HAP-1 (cell line): Measurements from ENCODE around the gene HOXC10.

Experiments
- DNase-seq, 2 experiments: peaks; one replicate each; pipeline ENCODE4 v3.0.0-alpha.2; 2016 to 2020; ENCODE audit warnings: low spot score in 2 of 2
- H3K27me3 ChIP-seq: fragments of 250-450 bp; sonication (Bioruptor Pico); 2 replicates; pipeline ENCODE4 v1.5.1; 2020; ENCODE audit warnings: low read depth, mild to moderate bottlenecking, moderate library complexity
- H3K36me3 ChIP-seq: fragments of 250-450 bp; sonication (Bioruptor Pico); replicated peaks from 2 replicates; pipeline ENCODE4 v1.5.1; 2020; ENCODE audit warnings: mild to moderate bottlenecking
- H3K4me1 ChIP-seq: fragments of 250-450 bp; sonication (Bioruptor Pico); 2 replicates; pipeline ENCODE4 v1.5.1; 2020; ENCODE audit warnings: mild to moderate bottlenecking
- H3K4me3 ChIP-seq: fragments of 250-450 bp; sonication (Bioruptor Pico); 2 replicates; pipeline ENCODE4 v1.5.1; 2020; ENCODE audit warnings: mild to moderate bottlenecking, moderate library complexity
- H3K9me3 ChIP-seq: fragments of 250-450 bp; sonication (Bioruptor Pico); 2 replicates; pipeline ENCODE4 v1.5.1; 2020; ENCODE audit warnings: mild to moderate bottlenecking, moderate library complexity
- in situ Hi-C: fragments of 300-500 bp; cut with MboI; formaldehyde crosslinking; loops from 3 replicates; pipeline ENCODE4 v1.14.3; 2020; ENCODE audit warnings: low sequenced_read_pairs, inconsistent platforms, mixed read lengths

HOXC10 gene

DNA sequence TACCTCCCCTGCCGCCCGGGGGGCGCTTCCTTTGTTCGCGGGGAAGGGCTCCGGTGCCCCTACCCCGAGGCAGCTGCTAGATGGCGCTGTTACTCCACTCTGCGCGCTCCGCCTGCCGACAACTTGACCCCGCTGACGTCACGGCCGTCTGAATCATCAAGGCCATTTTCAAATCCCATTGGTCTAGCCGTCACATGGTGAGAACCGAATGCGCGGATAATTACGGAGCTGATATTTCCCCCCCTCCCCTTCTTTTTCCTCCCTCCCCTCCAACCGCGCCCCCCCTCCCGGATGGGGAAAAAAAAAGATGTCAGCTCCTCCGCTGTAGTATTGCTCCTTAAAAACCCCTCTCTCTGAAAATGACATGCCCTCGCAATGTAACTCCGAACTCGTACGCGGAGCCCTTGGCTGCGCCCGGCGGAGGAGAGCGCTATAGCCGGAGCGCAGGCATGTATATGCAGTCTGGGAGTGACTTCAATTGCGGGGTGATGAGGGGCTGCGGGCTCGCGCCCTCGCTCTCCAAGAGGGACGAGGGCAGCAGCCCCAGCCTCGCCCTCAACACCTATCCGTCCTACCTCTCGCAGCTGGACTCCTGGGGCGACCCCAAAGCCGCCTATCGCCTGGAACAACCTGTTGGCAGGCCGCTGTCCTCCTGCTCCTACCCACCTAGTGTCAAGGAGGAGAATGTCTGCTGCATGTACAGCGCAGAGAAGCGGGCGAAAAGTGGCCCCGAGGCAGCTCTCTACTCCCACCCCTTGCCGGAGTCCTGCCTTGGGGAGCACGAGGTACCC, at the start of gene HOXC10:
Gene HOXC10 (plus strand): TSS at position 246 of the 791 bp plus-strand sequence. CDS start 114 bp downstream, at position 360.
- Histone ChIP-seq H3K4me3 (peak within 1 kb of the TSS; percentile 18), H3K36me3 (no peaks in the 10 kb centered on the region), H3K9me3 (no peaks in the 10 kb centered on the region), H3K4me1 (peaks cover 21% of the 10 kb centered on the region), H3K27me3 (0 out of 2 replicates have a peak, but pooled peaks cover 2% of the 10 kb centered on the region)
- DNase-seq, result peak; percentile 90 to 96
- in situ Hi-C loops, result loop anchor here (25.0 kb wide), 1 partner anchor 377 kb away; the partner anchor contains the start of gene GPR84

DNA sequence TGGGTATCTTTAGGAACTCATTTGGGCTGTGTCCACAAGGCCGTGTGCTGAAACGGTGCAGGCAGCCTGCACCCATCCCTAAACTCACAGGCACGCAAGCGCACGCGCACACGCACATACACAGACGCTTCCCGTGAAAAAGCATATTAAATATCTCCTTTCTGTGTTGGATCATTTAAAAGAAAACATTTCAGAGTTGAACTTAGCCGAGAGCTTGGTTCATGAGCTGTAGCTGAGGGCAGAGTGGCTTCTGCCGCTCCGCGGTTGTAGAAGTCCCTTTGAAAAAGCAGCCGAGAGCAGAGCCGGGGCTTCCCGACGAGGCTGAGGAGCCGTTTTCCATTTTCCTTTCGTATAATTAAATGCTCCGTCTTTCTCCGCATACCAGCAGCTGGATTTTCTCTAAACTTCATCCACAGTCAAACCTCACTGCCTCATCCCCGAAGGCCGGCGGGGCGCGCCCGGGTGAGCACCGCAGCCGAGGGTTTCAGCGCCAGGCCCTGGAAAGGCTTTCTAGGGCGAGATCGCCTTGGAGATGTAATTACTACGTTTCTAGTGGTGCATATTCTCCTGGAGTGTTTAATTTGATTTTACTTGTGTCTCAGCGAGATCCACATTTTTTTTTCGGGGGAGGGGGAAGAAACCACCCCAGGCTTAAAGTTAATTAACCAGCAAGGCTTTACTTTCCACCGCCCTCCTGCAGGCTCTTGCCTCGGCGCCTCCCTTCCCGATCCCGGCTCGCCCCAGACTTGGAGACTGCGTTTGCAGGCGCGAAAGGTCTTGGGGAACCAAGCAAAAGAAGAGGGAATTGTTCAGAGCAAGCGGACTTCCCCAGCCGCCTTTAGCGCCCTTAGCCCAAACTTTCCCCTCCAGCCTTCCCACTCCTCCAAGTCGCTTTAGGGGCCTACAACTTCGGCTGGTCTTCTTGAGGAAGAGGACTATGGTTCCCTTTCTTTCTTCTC, 49.3 kb upstream of the HOXC10 start:
- no peak for DNase-seq
- H3K4me1 ChIP-seq, result peaks cover 12% of the 10 kb centered on the region
- H3K27me3 ChIP-seq, result peaks cover 36% of the 10 kb centered on the region
- no peak overlapping the region for H3K4me3 ChIP-seq
- in situ Hi-C loops, result no loop called here
- H3K36me3 ChIP-seq, result no peaks in the 10 kb centered on the region
- no peaks in the 10 kb centered on the region for H3K9me3 ChIP-seq

- in situ Hi-C loops, result no loop called here
- DNase-seq, result no peak
- Histone ChIP-seq H3K4me3 (no peak overlapping the region), H3K4me1 (peaks cover 22% of the 10 kb centered on the region), H3K36me3 (no peaks in the 10 kb centered on the region), H3K27me3 (peaks cover 21% of the 10 kb centered on the region), H3K9me3 (no peaks in the 10 kb centered on the region)
These were observed 47.8 kb upstream of the HOXC10 start for GRCh38 chr12:53937099-53937498.

DNA sequence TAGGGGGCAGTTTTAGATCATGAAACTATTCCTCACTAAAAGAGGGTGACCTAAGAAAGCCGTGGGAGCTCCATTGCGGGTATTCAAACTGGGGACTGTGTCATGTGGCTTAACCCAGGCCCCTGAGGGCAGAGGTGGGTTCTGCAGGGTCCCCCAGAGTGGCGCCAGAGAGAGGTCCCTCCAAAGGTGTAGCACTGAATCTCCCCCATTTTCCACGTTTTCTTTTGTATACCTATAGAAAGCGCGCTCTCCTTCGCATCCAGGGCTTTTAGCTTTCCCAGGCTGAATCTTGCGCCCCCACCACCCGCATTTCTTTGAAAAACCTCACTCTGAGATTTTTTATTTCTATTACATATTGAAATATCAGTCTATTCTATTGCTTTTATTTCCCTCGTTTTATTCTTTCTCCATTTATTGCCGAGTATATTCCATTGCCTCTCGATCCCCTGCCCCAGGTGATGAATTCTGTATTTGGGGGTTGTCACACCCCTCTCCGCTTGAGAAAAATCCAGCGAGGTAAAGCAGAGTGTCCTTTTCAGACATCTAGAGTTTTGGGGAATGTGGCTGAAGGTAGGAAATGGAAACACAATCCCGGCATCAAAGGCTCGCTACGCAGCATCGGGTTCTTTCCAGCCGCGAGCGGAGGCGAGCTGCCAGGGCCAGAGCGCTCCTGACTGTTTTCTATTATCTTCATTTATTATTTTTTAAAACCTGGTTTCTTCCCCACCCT, 47.2 kb upstream of the HOXC10 start:
- Histone ChIP-seq H3K9me3 (no peaks in the 10 kb centered on the region), H3K4me3 (peak overlapping the region; percentile 46), H3K36me3 (no peaks in the 10 kb centered on the region), H3K4me1 (peaks cover 22% of the 10 kb centered on the region), H3K27me3 (peaks cover 17% of the 10 kb centered on the region)
- in situ Hi-C loops, result no loop called here
- no peak for DNase-seq

- Histone ChIP-seq H3K9me3 (no peaks in the 10 kb centered on the region), H3K4me3 (peak within 1 kb of the TSS; percentile 46), H3K36me3 (no peaks in the 10 kb centered on the region), H3K4me1 (peaks cover 25% of the 10 kb centered on the region), H3K27me3 (peaks cover 16% of the 10 kb centered on the region)
- in situ Hi-C loops, result no loop called here
- DNase-seq, result peak; percentile 98 to 100
These were observed 46.4 kb upstream of the HOXC10 start, which contains the start of gene HOXC13 for GRCh38 chr12:53938326-53939140. TSS of gene HOXC13 (plus strand) at chr12:53938831. CDS start at chr12:53938907, 76 bp downstream.

DNA sequence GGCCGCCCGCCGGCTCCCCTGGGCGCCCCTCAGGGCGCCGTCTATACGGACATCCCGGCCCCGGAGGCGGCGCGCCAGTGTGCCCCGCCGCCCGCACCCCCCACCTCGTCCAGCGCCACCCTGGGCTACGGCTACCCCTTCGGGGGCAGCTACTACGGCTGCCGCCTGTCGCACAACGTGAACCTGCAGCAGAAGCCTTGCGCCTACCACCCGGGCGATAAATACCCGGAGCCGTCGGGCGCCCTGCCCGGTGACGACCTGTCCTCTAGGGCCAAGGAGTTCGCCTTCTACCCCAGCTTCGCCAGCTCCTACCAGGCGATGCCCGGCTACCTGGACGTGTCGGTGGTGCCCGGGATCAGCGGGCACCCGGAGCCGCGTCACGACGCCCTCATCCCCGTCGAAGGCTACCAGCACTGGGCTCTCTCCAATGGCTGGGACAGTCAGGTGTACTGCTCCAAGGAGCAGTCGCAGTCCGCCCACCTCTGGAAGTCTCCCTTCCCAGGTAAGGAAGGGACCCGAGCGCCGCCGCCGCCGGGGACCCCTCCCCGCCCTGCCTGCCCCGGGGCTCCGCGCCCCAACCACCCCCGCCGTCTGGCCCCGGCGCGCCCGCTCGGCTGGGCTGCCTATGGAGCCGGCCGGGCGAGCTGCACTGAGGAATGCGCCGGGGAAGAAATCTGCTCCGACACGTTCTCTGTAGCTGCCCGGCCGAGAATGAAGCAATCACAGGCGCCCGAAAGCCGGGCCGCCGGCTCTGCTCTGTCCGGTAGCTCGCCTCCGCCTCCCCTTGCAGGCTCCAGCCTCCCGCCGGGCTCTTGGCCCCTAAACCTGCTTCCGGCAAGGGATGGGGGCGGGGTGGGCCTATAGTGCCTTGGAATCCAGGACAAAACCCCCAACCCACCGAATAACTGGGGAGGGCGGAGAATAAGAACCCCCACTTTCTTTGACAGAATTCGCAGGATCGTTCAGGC, 45.5 kb upstream of the HOXC10 start:
- peak; percentile 28 to 65 for DNase-seq
- Histone ChIP-seq H3K4me3 (peak overlapping the region; percentile 46), H3K36me3 (no peaks in the 10 kb centered on the region), H3K9me3 (no peaks in the 10 kb centered on the region), H3K4me1 (peaks cover 25% of the 10 kb centered on the region), H3K27me3 (peaks cover 12% of the 10 kb centered on the region)
- in situ Hi-C loops, result no loop called here

DNA sequence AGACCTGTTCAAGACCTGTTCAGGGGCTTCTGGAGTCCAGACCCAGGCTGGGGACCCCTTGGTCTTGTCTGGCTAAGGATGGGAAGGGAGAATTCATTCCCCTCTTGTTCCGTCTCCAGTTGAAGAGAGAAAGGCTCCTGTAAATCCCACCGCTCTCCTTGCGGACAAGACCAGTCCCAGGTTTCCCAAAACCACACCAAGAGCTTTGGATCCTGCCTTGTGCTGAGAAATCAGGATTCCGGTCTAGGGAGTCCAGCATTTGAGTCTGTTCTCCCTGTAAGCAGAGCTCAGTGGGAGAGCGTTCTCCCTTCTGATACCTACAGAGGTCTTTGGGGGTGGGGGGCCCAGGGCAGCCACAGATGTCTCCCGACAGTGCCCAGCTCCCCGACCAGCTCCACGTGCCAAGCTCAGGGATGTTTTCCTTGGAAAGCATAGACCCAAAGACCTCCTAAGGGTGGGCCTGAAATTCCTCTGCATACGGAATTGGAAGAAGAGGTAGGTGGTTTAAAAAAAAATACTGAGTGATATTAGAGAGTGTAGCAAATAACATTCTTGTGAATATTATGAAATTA, 44.4 kb upstream of the HOXC10 start:
- Histone ChIP-seq H3K36me3 (no peaks in the 10 kb centered on the region), H3K27me3 (peaks cover 5% of the 10 kb centered on the region), H3K9me3 (no peaks in the 10 kb centered on the region), H3K4me1 (peaks cover 25% of the 10 kb centered on the region), H3K4me3 (peak overlapping the region; percentile 46)
- in situ Hi-C loops, result no loop called here
- DNase-seq, result no peak

DNA sequence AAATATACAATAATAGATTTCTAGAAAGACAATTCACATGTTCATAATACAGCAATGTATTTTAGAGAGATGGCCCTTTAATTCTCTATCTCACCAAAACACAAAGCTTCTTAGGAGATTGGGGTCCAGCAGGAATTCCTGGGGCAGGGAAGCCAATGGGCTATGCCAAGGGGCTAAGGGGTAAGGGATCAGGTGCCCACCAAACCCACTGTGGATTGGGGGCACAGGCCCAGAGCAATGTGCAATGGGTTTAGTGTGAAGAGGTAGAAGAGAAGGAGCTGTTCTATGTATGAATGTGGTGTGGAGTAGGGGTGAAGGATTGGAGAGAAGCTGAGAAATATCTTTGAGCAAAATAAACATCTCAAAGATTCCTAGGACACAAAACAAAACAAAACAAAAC, 43.8 kb upstream of the HOXC10 start:
- no peaks in the 10 kb centered on the region for H3K27me3 ChIP-seq
- H3K4me1 ChIP-seq, result peaks cover 23% of the 10 kb centered on the region
- no peak overlapping the region for H3K4me3 ChIP-seq
- H3K36me3 ChIP-seq, result no peaks in the 10 kb centered on the region; the same call in 1 of the 2 replicates
- DNase-seq, result no peak
- no peaks in the 10 kb centered on the region for H3K9me3 ChIP-seq
- in situ Hi-C loops, result no loop called here

DNA sequence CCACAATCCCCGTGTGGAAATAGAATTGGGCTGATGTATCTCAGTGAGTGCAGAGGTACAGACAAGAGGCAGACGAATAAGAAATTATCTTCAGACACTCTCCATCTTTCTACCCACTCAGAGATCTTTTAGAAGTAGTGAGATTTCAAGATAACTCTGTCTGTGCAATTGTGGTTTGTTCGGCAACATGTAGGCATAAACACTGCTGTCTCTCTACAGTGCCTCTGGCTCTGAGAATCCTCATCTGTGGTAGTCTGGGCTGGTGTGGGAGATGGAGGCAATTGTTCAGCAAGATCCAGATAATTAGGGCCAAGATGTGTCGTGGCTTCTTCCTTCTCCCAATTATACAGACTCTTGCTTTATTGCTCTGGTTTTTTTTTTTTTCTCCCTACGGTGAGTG, 43.2 kb upstream of the HOXC10 start:
- Histone ChIP-seq H3K4me1 (peaks cover 23% of the 10 kb centered on the region), H3K9me3 (no peaks in the 10 kb centered on the region), H3K4me3 (no peak overlapping the region; the same call in 1 of the 2 replicates), H3K36me3 (no peaks in the 10 kb centered on the region; the same call in 1 of the 2 replicates), H3K27me3 (no peaks in the 10 kb centered on the region)
- in situ Hi-C loops, result no loop called here
- DNase-seq, result no peak

GRCh38 chr12:53942467-53942997, 42.4 kb upstream of the HOXC10 start:
- in situ Hi-C loops, result no loop called here
- H3K4me1 ChIP-seq, result peaks cover 23% of the 10 kb centered on the region
- DNase-seq, result no peak
- H3K36me3 ChIP-seq, result no peaks in the 10 kb centered on the region; the same call in 1 of the 2 replicates
- no peak overlapping the region for H3K4me3 ChIP-seq
- H3K9me3 ChIP-seq, result no peaks in the 10 kb centered on the region
- H3K27me3 ChIP-seq, result no peaks in the 10 kb centered on the region

DNA sequence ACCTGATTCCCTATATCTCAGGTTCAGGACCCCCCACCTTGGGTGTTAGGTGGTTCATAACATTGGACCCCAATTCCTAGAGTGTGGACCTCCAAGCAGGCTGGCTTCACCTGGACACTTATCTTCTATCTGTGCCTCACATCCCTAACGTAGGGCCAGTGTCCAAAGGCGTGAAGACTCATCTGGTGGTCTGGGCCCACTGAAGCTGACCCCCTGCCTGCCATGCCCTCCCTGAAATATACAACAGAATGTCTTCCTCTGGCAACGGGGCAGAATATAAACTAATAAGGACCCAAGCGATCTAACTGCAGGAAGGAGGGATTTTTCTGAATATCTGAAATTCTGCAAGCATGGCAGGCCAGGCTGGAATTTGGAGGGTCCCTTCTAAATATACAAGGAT, 40.7 kb upstream of the HOXC10 start:
- H3K27me3 ChIP-seq, result no peaks in the 10 kb centered on the region
- peaks cover 18% of the 10 kb centered on the region for H3K4me1 ChIP-seq
- no peak overlapping the region for H3K4me3 ChIP-seq
- H3K9me3 ChIP-seq, result no peaks in the 10 kb centered on the region
- DNase-seq, result no peak
- H3K36me3 ChIP-seq, result no peaks in the 10 kb centered on the region; the same call in 1 of the 2 replicates
- in situ Hi-C loops, result no loop called here
